GM18498 (cell line): ENCODE measurements around the gene ADCY3.

Source experiments
- ATAC-seq: cut with Tn5 transposase; IDR thresholded peaks from one replicate; pipeline ENCODE4 v1.9.1; 2021; ENCODE audit warnings: mild to moderate bottlenecking, moderate library complexity; ENCODE audit not compliant: unreplicated experiment

ADCY3 gene

GRCh38 chr2:24907116-24907515 is 12.9 kb downstream of the ADCY3 start:
- ATAC-seq, result no peak

DNA sequence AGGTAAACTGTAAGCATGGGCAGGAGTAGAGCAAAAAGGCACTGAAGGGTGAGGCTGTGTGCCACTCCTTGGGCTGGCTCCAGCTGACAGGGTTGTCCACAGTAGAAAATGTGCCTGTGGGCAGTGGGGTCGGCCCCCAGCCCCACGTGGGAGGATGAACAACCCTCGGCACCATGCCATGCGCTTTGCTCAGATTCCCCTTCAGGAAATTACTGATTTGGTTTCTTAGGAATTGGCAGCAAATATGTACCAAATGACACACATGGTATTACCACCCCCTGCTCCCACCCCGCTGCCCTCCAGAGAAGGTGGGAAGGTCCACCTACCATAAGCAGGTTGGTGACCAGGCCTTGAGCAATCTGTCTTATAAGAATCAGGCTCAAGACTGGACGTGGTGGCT is 13.6 kb downstream of the ADCY3 start:
- no peak for ATAC-seq

GRCh38 chr2:24903161-24904103 is 16.6 kb downstream of the ADCY3 start:
- ATAC-seq, result no peak

GRCh38 chr2:24899361-24899910 is 20.6 kb downstream of the ADCY3 start:
- no peak for ATAC-seq

DNA sequence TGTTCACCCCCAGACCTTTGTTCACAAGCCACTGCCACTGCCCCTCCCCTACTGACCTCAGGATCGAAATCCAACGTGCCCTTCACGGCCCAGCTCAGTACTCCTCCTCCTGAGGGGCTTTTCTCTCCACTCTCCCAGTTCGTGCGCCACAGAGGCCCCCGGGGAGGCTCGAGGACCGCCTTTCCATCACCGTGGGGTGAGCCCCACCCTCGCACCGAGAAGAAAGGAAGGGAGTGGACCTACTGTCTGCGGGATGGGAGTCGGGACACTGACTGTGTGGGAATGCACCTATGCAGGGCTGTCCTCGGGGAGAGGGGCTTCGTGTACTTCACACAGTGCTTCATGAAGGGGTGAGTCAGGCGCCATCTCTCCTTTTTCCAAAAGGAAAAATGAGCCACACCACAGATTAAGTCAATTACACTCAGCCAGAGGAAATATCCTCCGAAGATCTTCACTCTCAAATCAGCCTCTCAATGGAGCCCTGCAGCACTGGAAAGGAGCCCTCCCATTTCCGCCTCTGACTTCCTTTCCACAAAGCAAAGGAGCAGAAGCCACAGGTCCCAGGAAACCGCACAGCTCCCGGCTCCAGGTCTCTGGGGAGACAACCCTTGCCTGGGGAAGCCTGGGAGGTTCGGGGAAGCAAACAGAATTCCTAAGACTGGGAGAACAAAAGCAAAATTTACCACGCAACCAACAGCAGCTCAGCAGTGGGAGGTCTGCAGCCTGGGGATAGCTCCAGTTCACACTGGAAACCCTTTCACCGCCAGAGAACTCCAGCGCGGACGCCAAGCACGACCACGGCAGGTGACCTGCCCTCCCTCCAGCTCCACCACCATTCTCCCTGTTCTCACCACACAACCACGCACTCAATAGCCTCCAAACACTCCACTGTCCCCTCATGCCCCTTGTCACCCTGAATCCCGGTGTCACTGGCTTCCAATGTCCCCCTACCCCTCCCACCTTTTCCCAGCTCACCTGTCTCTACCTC is 21.6 kb downstream of the ADCY3 start:
- ATAC-seq, result no peak

DNA sequence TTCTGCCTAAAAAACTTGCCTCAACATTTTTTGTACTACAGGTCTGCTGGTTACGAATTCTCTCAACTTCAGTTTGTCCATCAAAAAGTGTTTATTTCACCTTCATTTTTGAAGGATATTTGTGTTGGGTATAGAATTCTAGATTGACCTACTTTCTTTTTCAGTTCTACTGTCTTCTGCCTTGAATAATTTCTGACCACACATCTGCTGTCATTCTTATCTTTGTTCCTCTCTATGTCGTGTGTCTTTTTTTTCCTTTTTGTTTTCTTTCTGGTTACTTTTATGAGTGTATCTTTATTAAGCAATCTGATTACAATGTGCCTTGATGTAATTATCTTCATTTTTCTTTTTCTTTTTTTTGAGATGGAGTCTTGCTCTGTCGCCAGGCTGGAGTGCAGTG is 25.3 kb downstream of the ADCY3 start:
- no peak for ATAC-seq

- ATAC-seq, result no peak
These were observed 26.1 kb downstream of the ADCY3 start for GRCh38 chr2:24893934-24894333.

DNA sequence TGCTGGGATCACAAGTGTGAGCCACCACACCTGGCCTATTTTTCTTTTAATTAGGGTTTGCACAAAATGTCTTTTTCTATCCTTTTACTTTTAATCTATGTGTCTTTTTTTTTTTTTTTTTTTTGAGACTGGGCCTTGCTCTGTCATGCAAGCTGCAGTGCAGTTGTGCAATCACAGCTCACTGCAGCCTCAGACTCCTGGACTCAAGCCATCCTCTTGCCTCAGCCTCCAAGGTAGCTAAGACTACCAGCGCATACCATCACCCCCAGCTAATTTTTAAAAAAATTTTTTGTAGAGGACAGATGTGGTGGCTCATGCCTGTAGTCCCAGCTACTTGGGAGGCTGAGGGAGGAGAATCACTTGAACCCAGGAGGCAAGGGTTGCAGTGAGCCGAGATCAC is 27.1 kb downstream of the ADCY3 start:
- ATAC-seq, result no peak

DNA sequence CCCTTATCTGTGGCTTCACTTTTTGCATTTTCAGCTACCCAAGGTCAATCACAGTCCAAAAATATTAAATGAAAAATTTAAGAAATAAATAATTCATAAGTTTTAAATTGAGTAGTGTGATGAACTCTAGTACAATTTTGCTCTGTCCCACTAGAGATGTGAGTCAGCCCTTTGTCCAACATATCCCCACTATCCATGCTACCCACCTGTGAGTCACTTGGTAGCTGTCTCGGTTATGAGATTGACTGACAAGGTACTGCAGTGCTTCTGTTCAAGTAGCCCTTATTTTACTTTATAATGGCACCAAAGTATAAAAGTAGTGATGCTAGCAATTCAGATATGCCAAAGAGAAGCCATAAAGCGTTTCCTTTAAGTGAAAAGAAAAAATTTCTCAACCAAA is 28.8 kb downstream of the ADCY3 start:
- ATAC-seq, result no peak

DNA sequence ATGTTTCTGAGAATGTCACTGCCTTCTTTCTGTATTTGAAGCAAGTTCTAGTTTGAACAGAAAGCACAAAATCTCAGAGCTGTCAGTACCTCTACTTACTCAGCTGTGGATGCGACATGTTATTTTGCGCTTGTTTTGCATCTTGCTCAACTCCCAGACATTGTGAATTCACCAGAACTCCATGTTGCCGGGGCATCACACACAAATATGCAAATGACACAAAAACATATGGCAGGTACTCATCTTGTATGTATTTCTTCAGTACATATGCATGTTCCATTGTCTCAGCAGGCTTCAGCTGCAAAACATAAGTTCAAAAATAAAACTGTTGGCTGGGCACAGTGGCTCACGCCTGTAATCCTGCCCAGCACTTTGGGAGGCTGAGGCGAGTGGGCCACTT is 30.8 kb downstream of the ADCY3 start:
- ATAC-seq, result no peak

DNA sequence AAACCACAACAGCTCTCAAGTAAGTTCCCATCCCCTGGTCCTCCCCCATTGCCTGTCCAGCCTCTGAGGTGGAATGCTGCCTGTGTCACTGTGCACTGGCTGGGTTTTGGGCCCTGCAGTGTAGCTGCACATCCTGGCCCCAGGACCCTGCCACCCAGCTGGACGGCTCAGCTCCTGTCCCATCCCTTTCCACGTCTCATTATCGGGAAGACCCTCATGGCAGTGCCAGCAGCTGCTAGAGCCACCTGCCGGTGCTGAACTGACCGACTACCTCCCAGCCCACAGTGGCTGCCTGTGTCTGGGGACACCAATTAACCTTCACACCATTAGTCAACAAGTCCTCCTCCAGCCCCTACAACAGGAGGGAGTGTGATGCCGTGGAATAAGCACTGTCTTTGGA is 31.9 kb downstream of the ADCY3 start:
- ATAC-seq, result no peak

GRCh38 chr2:24887307-24887874 is 32.6 kb downstream of the ADCY3 start:
- no peak for ATAC-seq

- ATAC-seq, result no peak
These were observed 33.2 kb downstream of the ADCY3 start for GRCh38 chr2:24886691-24887304.

DNA sequence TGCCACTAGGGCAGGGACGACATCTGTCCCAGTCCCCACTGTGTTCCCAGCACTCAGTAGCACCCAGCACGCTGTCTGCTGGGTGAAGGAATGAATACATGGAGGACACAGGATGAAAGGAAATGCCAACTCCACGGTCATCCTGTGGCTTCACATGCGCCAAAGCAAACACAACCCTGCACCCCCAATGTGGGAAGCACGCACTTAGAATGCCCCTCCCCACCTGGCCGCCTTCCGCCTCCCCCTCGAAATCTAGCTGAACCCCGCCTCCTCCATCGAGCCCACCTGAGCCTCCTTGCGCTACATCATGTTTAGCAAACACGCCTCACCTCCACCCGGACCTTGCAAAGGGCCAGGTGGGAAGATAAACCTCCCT is 33.9 kb downstream of the ADCY3 start:
- no peak for ATAC-seq

- ATAC-seq, result no peak
These were observed 34.6 kb downstream of the ADCY3 start for GRCh38 chr2:24885221-24886125.

DNA sequence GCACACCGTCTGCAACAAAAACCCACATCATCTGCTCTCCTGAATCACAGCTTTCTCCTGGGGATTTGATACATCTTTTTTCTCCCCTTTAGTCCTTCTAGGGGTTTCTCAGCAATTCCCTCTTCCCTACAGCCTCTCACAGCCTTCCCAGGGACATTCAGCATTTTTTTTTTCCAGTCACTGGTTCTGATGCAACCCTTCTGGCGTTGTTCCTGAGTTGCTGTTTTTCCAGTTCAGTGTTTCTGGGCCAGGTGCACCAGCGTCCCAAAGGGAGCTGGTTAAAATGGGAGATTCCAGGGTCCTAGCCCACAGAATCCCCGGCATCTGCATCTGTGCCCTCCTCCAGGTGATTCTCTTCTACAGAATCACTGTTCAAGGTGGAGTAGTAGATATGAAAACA is 36.1 kb downstream of the ADCY3 start:
- no peak for ATAC-seq

GRCh38 chr2:24881623-24882022 is 38.4 kb downstream of the ADCY3 start:
- ATAC-seq, result no peak

DNA sequence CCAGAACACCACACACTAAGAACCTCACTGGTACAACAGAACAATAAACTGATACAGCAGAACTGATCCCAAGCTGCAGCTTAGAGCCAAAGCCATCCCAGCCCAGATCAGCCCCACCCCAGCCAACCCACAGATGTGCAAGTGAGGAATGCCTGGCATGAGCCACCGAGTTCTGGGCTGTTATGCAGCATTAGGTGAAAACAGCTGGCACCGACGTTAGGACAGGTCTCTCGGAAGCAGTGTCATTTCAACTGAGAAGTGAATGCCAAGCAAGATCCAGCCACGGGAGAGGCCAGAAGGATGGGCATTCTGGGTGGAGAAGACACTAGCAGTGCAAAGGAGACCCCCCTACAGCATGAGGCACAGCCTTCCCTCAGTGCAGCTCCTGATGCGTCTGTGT is 38.9 kb downstream of the ADCY3 start:
- ATAC-seq, result no peak

DNA sequence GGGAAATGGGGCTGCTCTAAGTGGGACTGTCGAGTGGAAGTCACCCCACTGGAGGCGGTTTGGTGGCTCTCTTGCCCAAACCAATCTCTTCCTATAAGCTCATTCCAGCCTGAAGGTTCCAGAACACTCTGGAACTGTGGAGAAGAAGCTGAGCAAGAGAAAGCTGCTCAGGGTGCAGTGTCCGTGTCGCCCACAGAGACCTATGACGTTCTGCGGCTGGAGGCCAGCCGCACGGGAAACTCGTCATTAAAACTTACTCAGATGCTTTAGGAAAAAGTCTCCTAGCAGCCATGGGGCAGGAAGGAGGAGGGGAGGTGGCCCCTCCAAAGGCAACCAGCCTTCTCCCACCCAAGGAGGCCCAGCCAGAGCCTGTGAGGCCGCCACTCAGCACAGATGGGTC is 41.7 kb downstream of the ADCY3 start:
- no peak for ATAC-seq

GRCh38 chr2:24877646-24878045 is 42.4 kb downstream of the ADCY3 start:
- no peak for ATAC-seq
